Progenitor cell of endocrine pancreas (in vitro differentiated cells): Measurements from ENCODE around the gene CPT1B. TPM values are rescaled to one million over a fixed set of nuclear protein-coding genes. Genes with fewer than 3 reads are reported as not detected.

ENCODE experiments used
- DNase-seq: peaks from one replicate; pipeline ENCODE4 v3.0.0; 2021; ENCODE audit warnings: low spot score; ENCODE audit not compliant: unreplicated experiment
- H3K27ac Mint-ChIP-seq: 2 replicates; pipeline ENCODE4 v1.8.0; 2021; ENCODE audit warnings: mild to moderate bottlenecking, moderate library complexity, mixed read lengths
- H3K27me3 Mint-ChIP-seq: 2 replicates; pipeline ENCODE4 v1.8.0; 2021; ENCODE audit warnings: mixed read lengths
- H3K36me3 Mint-ChIP-seq: 2 replicates; pipeline ENCODE4 v1.8.0; 2022; ENCODE audit warnings: mixed read lengths; ENCODE audit not compliant: insufficient read depth
- H3K4me1 Mint-ChIP-seq: 2 replicates; pipeline ENCODE4 v1.8.0; 2021; ENCODE audit warnings: low read depth, mixed read lengths
- H3K4me3 Mint-ChIP-seq: 2 replicates; pipeline ENCODE4 v1.8.0; 2021; ENCODE audit warnings: low read depth, mild to moderate bottlenecking, moderate library complexity, mixed read lengths
- H3K9me3 Mint-ChIP-seq: 2 replicates; pipeline ENCODE4 v1.8.0; 2021; ENCODE audit warnings: low read depth, mixed read lengths
- total RNA-seq: library from RNA; stranded (reverse); gene quantifications from 2 replicates; pipeline ENCODE4 v1.2.1, GENCODE V29; 2021
- TF ChIP-seq, protein P1 (sequence below): fragments of 200-600 bp; sonication (generic); IDR thresholded peaks from one replicate; pipeline ENCODE4 v1.5.0; 2021; ENCODE audit warnings: antibody characterized with exemption, mild to moderate bottlenecking; ENCODE audit not compliant: unreplicated experiment

CPT1B gene
- total RNA-seq, 1 donor from 2014 or later = 136 TPM

DNA sequence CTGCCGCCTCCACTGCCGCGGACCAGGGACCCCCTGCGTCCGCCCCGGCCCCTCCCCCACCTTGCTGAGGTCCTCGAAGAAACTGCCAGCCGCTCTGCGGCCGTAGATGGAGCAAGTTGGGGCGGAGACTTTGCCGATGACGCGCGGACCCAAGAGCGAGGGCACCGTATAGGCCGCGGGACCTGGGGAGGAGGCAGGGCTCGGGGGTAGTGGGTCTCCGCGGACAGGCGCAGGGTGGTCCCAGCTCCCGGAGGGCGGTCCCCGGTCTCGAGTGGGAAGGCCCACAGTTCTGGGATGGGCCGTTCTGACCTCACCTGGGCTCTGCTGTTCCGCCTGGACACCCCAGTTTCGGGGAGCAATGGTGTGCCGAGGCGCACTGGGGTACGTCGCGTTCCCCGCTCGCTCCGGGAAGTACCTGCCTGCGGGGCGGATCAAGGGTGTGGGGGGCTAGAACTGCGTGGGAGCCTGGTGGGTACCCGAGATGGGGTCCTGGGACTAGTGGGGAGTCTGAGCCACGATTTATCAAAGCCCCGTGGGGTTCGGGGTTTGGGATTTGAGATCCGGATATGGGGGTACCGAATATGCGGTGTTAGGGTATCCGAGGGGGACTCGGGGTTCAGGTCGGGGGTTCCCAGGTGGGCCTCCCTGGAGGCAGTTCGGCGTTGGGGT is 47.2 kb downstream of the CPT1B start:
- H3K9me3 Mint-ChIP-seq = no peaks in the 10 kb centered on the region
- peak overlapping the region; percentile 26 for H3K4me3 Mint-ChIP-seq
- H3K27me3 Mint-ChIP-seq = peaks cover 39% of the 10 kb centered on the region
- no peak overlapping the region for H3K27ac Mint-ChIP-seq
- DNase-seq = no peak
- H3K36me3 Mint-ChIP-seq = no peaks in the 10 kb centered on the region
- TF ChIP-seq, protein P1, sequence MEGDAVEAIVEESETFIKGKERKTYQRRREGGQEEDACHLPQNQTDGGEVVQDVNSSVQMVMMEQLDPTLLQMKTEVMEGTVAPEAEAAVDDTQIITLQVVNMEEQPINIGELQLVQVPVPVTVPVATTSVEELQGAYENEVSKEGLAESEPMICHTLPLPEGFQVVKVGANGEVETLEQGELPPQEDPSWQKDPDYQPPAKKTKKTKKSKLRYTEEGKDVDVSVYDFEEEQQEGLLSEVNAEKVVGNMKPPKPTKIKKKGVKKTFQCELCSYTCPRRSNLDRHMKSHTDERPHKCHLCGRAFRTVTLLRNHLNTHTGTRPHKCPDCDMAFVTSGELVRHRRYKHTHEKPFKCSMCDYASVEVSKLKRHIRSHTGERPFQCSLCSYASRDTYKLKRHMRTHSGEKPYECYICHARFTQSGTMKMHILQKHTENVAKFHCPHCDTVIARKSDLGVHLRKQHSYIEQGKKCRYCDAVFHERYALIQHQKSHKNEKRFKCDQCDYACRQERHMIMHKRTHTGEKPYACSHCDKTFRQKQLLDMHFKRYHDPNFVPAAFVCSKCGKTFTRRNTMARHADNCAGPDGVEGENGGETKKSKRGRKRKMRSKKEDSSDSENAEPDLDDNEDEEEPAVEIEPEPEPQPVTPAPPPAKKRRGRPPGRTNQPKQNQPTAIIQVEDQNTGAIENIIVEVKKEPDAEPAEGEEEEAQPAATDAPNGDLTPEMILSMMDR = no peak
- H3K4me1 Mint-ChIP-seq = peaks cover 14% of the 10 kb centered on the region

DNA sequence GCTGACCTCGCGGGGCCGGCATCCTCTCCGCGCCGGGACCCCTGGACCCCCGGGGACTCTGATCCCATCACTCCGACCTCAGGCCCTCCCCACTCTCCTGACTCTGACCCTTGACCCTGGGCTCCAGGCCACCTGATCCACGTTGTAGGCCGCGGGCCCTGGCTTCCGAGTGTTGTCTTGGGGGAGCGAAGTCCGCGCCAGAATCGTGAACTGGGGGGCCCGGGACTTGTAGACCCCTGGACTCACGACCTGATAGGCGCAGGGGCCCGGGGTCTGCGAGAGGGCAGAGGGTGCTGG is 47.7 kb downstream of the CPT1B start:
- TF ChIP-seq, protein P1 = no peak
- Mint-ChIP-seq H3K27me3 (peaks cover 39% of the 10 kb centered on the region), H3K36me3 (no peaks in the 10 kb centered on the region), H3K4me1 (peaks cover 14% of the 10 kb centered on the region), H3K9me3 (no peaks in the 10 kb centered on the region), H3K4me3 (no peak overlapping the region), H3K27ac (no peak overlapping the region)
- DNase-seq = no peak

DNA sequence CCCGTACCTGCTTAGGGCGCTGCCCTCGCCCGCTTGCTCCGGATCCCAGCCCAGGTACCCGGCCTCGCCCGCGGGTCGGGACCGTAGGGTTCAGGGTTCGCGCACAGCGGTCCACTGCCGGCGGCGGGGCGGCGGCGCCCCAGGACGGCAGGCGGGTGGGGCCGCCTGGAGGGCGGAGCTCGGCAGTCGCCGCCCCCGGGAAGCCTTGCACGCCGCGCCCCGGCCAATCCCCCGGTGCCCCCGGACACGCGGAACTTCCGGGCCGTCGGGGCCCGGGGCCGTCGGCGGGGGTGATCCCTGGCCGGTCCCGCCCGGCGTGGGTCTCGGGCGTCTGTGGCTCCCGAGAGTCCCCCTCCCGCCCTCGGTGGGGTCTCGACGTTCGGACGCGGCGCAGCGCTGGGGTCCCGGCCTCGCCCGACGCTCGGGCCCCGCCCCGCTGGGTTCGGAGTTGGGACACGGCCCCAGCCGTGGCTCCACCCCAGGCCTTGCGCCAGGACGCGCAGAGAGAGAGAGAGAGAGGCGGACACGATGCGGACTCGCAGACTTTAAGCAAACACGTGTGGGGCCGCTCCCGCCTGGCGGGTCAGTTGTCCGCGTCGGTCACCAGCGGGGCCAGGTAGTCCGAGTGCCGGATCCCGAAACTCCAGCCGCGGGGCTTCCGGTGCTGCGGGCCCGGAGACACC is 48.2 kb downstream of the CPT1B start, which contains the start of gene TYMP:
TYMP (minus strand) TSS at position 116 of the 683 bp plus-strand sequence. CDS start 303 bp downstream, outside the sequence.
- peaks cover 39% of the 10 kb centered on the region for H3K27me3 Mint-ChIP-seq
- no peak for DNase-seq
- H3K4me1 Mint-ChIP-seq = peaks cover 14% of the 10 kb centered on the region
- H3K9me3 Mint-ChIP-seq = no peaks in the 10 kb centered on the region
- H3K27ac Mint-ChIP-seq = no peak within 1 kb of the TSS
- no peak within 1 kb of the TSS for H3K4me3 Mint-ChIP-seq
- H3K36me3 Mint-ChIP-seq = no peaks in the 10 kb centered on the region
- TF ChIP-seq, protein P1 = no peak

DNA sequence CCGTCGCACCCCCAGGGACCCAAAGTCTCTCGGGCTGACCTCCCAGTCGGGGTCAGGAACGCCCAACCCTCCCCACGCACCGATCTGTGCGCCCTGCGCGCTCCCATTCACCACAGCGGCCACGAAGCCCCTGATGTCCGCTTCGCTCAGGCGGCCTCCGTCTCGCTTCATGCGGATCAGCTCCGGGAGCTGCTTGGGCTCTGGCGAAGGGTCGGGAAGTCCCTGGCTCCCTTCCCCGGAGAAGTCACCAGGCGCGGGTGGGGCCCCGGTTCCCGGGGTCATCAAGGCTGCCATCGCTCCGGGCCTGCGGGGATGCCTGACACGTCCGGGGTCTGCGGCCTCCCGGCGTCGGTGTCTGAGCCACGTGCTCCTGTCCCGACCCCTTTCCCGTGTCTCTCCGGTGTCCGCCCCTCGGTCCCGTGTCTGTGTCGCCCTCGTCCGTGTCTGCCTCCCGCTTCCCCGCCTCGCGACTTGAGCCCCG is 48.8 kb downstream of the CPT1B start:
- DNase-seq = no peak
- H3K4me1 Mint-ChIP-seq = peaks cover 19% of the 10 kb centered on the region
- H3K36me3 Mint-ChIP-seq = peaks cover 3% of the 10 kb centered on the region
- no peak overlapping the region for H3K27ac Mint-ChIP-seq
- TF ChIP-seq, protein P1 = no peak
- no peaks in the 10 kb centered on the region for H3K9me3 Mint-ChIP-seq
- H3K27me3 Mint-ChIP-seq = peaks cover 36% of the 10 kb centered on the region
- H3K4me3 Mint-ChIP-seq = no peak overlapping the region

DNA sequence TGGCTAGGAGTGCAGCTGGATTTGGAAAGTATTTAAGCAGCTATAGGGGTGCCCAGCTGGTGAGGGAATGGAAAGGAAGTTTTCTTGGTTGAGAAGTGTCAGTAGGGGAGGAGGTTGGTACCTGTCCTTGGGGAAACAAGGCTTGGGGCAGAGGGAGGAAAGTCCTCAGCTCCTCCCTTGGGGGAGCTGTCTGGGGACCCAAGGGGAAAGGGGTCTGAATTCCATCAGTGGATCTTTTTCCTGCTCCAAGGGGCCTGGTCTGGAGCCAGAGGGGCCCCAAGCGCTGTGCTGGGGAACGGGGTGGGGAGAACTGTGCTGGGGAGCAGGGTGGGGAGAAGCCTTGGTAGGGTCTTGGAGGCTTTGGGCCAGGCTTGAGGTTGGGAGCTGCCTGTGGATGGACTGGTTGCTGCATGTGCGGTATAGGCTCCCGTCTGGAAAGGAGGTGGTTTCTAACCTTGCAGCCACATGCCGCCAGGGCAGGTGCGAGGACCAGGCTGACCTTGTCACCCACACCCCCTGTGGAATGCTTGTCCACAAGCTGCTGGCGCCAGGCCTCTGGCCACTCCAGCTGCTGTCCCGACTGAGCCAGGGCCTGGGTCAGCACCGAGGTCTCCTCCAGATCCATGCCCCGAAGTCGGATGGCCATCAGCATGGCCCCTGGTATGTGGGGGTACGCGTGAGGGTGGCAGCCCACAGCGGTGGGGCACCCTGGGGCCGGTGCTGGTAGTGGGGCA is 49.4 kb downstream of the CPT1B start:
- H3K36me3 Mint-ChIP-seq = peaks cover 4% of the 10 kb centered on the region
- no peak overlapping the region for H3K4me3 Mint-ChIP-seq
- peaks cover 31% of the 10 kb centered on the region for H3K27me3 Mint-ChIP-seq
- peaks cover 19% of the 10 kb centered on the region for H3K4me1 Mint-ChIP-seq
- TF ChIP-seq, protein P1 = no peak
- no peak overlapping the region for H3K27ac Mint-ChIP-seq
- no peaks in the 10 kb centered on the region for H3K9me3 Mint-ChIP-seq
- no peak for DNase-seq
